Activated CD4-positive, alpha-beta T cell treated with anti-CD3 and anti-CD28 coated beads for 36 hours (primary cell): ENCODE results near the gene AGA. TPM values are rescaled to one million over a fixed set of nuclear protein-coding genes. Genes with fewer than 3 reads are reported as not detected.

ENCODE experiments used
- ATAC-seq: fragments of 200-7000 bp; cut with Tn5 transposase; one replicate; pipeline ENCODE4 v1.10.0; 2021; ENCODE audit warnings: mild to moderate bottlenecking, moderate library complexity
- CTCF ChIA-PET: fragments of 350-600 bp; sonication (Branson Sonifier 250); formaldehyde crosslinking; loops from one replicate; lab custom pipeline; 2021; ENCODE audit warnings: antibody characterized with exemption; lab: Charles Lee
- POLR2A ChIA-PET: fragments of 350-600 bp; sonication (Branson Sonifier 250); formaldehyde crosslinking; loops from one replicate; lab custom pipeline; 2021; ENCODE audit warnings: antibody characterized with exemption, inconsistent platforms; lab: Charles Lee
- DNase-seq: peaks from one replicate; pipeline ENCODE4 v3.0.0-alpha.2; 2020
- H3K27ac Mint-ChIP-seq: one replicate; pipeline ENCODE4 v1.8.0; 2021; ENCODE audit warnings: mixed read lengths
- H3K27me3 Mint-ChIP-seq: one replicate; pipeline ENCODE4 v1.8.0; 2021; ENCODE audit warnings: mixed read lengths
- H3K36me3 Mint-ChIP-seq: one replicate; pipeline ENCODE4 v1.8.0; 2021; ENCODE audit warnings: low read depth, mixed read lengths
- H3K4me1 Mint-ChIP-seq: one replicate; pipeline ENCODE4 v1.8.0; 2021; ENCODE audit warnings: mixed read lengths
- H3K4me3 Mint-ChIP-seq: one replicate; pipeline ENCODE4 v1.8.0; 2021; ENCODE audit warnings: mild to moderate bottlenecking, moderate library complexity, mixed read lengths
- H3K9me3 Mint-ChIP-seq: one replicate; pipeline ENCODE4 v1.8.0; 2021; ENCODE audit warnings: low read depth, mixed read lengths
- intact Hi-C, 2 experiments: fragments of 100-400 bp; cut with DNase I in 1 of 2; cut with micrococcal nuclease in 1 of 2; formaldehyde crosslinking; loops; one replicate each; pipeline versions ENCODE4 v1.14.2 to v1.15.1; 2022 to 2024; cut with DNase I, micrococcal nuclease
- total RNA-seq, 2 experiments: library from RNA; stranded (reverse); gene quantifications; one replicate each; pipeline ENCODE4 v1.2.3, GENCODE V29; 2021

Gene AGA
- total RNA-seq, 2 experiments from 2014 or later, result 20.8 to 27.7 TPM

- Mint-ChIP-seq H3K4me3 (no peak overlapping the region), H3K4me1 (peaks cover 10% of the 10 kb centered on the region), H3K36me3 (no peaks in the 10 kb centered on the region), H3K27me3 (no peaks in the 10 kb centered on the region), H3K9me3 (no peaks in the 10 kb centered on the region), H3K27ac (no peak overlapping the region)
- ChIA-PET POLR2A (no interaction called here), CTCF (interaction anchor here (1.9 kb wide), 1 partner anchor 10 kb away, joined by 6 read pairs; no protein-coding TSS in a partner anchor)
- intact Hi-C loops, result no loop called here
- no peak for ATAC-seq
- no peak for DNase-seq
These were observed 36.8 kb upstream of the AGA start for GRCh38 chr4:177479063-177479462.

GRCh38 chr4:177478496-177478895 is 36.3 kb upstream of the AGA start:
- ChIA-PET POLR2A (no interaction called here), CTCF (interaction anchor here (1.9 kb wide), 1 partner anchor 10 kb away, joined by 6 read pairs; no protein-coding TSS in a partner anchor)
- intact Hi-C loops, result no loop called here
- Mint-ChIP-seq H3K27me3 (no peaks in the 10 kb centered on the region), H3K4me1 (peaks cover 8% of the 10 kb centered on the region), H3K36me3 (no peaks in the 10 kb centered on the region), H3K4me3 (no peak overlapping the region), H3K27ac (no peak overlapping the region), H3K9me3 (no peaks in the 10 kb centered on the region)
- DNase-seq (no peak), ATAC-seq (no peak)

- Mint-ChIP-seq H3K27ac (no peak overlapping the region), H3K9me3 (no peaks in the 10 kb centered on the region), H3K4me3 (no peak overlapping the region), H3K27me3 (no peaks in the 10 kb centered on the region), H3K4me1 (no peaks in the 10 kb centered on the region), H3K36me3 (no peaks in the 10 kb centered on the region)
- ATAC-seq (no peak), DNase-seq (no peak)
- POLR2A ChIA-PET, result no interaction called here
- intact Hi-C loops, result no loop called here
- CTCF ChIA-PET, result interaction anchor here (0.6 to 1.4 kb wide), 2 partner anchors 9 to 78 kb away, joined by 3 to 6 read pairs; no protein-coding TSS in a partner anchor
These were observed 31.8 kb upstream of the AGA start for GRCh38 chr4:177473991-177474390.

GRCh38 chr4:177464026-177464425 is 21.8 kb upstream of the AGA start:
- CTCF ChIA-PET, result no interaction called here
- DNase-seq, result no peak
- intact Hi-C loops, result no loop called here
- Mint-ChIP-seq H3K27me3 (no peaks in the 10 kb centered on the region), H3K27ac (no peak overlapping the region), H3K4me1 (no peaks in the 10 kb centered on the region), H3K4me3 (no peak overlapping the region), H3K36me3 (peaks cover 2% of the 10 kb centered on the region), H3K9me3 (no peaks in the 10 kb centered on the region)
- no peak for ATAC-seq
- POLR2A ChIA-PET, result no interaction called here

GRCh38 chr4:177461606-177462005 is 19.4 kb upstream of the AGA start:
- Mint-ChIP-seq H3K27me3 (no peaks in the 10 kb centered on the region), H3K36me3 (peaks cover 2% of the 10 kb centered on the region), H3K9me3 (no peaks in the 10 kb centered on the region), H3K27ac (no peak overlapping the region), H3K4me3 (no peak overlapping the region), H3K4me1 (no peaks in the 10 kb centered on the region)
- DNase-seq (no peak), ATAC-seq (no peak)
- ChIA-PET CTCF (interaction anchor here (0.6 kb wide), 1 partner anchor 369 kb away, joined by 3 read pairs; no protein-coding TSS in a partner anchor), POLR2A (no interaction called here)
- intact Hi-C loops, result no loop called here

GRCh38 chr4:177460460-177460859 is 18.2 kb upstream of the AGA start:
- DNase-seq (no peak), ATAC-seq (no peak)
- H3K9me3 Mint-ChIP-seq, result no peaks in the 10 kb centered on the region
- no peaks in the 10 kb centered on the region for H3K4me1 Mint-ChIP-seq
- no peak overlapping the region for H3K4me3 Mint-ChIP-seq
- no peak overlapping the region for H3K27ac Mint-ChIP-seq
- peaks cover 2% of the 10 kb centered on the region for H3K36me3 Mint-ChIP-seq
- CTCF ChIA-PET, result interaction anchor here (0.9 kb wide), 1 partner anchor 63 kb away, joined by 3 read pairs; no protein-coding TSS in a partner anchor
- POLR2A ChIA-PET, result no interaction called here
- H3K27me3 Mint-ChIP-seq, result no peaks in the 10 kb centered on the region
- intact Hi-C loops, result no loop called here

- CTCF ChIA-PET, result no interaction called here
- Mint-ChIP-seq H3K36me3 (no peaks in the 10 kb centered on the region), H3K4me1 (no peaks in the 10 kb centered on the region), H3K27me3 (no peaks in the 10 kb centered on the region), H3K4me3 (no peak overlapping the region), H3K9me3 (no peaks in the 10 kb centered on the region), H3K27ac (no peak overlapping the region)
- no peak for DNase-seq
- ATAC-seq, result no peak
- POLR2A ChIA-PET, result no interaction called here
- intact Hi-C loops, result no loop called here
These were observed 13.3 kb upstream of the AGA start for GRCh38 chr4:177455561-177455970.

- H3K4me3 Mint-ChIP-seq, result no peak overlapping the region
- H3K4me1 Mint-ChIP-seq, result peaks cover 2% of the 10 kb centered on the region
- H3K27ac Mint-ChIP-seq, result no peak overlapping the region
- DNase-seq, result no peak
- no peaks in the 10 kb centered on the region for H3K9me3 Mint-ChIP-seq
- ChIA-PET POLR2A (no interaction called here), CTCF (no interaction called here)
- no peak for ATAC-seq
- intact Hi-C loops, result no loop called here
- no peaks in the 10 kb centered on the region for H3K36me3 Mint-ChIP-seq
- H3K27me3 Mint-ChIP-seq, result no peaks in the 10 kb centered on the region
These were observed 10.9 kb upstream of the AGA start for GRCh38 chr4:177453116-177453515.

GRCh38 chr4:177451108-177451500 is 8.9 kb upstream of the AGA start:
- Mint-ChIP-seq H3K27me3 (no peaks in the 10 kb centered on the region), H3K27ac (no peak overlapping the region), H3K4me1 (peaks cover 13% of the 10 kb centered on the region), H3K36me3 (no peaks in the 10 kb centered on the region), H3K4me3 (no peak overlapping the region), H3K9me3 (no peaks in the 10 kb centered on the region)
- POLR2A ChIA-PET, result no interaction called here
- CTCF ChIA-PET, result no interaction called here
- ATAC-seq, result no peak
- no peak for DNase-seq
- intact Hi-C loops, result no loop called here

GRCh38 chr4:177450426-177451107 is 8.3 kb upstream of the AGA start:
- no peaks in the 10 kb centered on the region for H3K9me3 Mint-ChIP-seq
- H3K4me3 Mint-ChIP-seq, result no peak overlapping the region
- H3K4me1 Mint-ChIP-seq, result peaks cover 13% of the 10 kb centered on the region
- no peaks in the 10 kb centered on the region for H3K27me3 Mint-ChIP-seq
- ATAC-seq, result no peak
- intact Hi-C loops, result no loop called here
- ChIA-PET POLR2A (no interaction called here), CTCF (interaction anchor here (0.6 kb wide), 1 partner anchor 45 kb away, joined by 3 read pairs; no protein-coding TSS in a partner anchor)
- DNase-seq, result no peak
- H3K36me3 Mint-ChIP-seq, result no peaks in the 10 kb centered on the region
- H3K27ac Mint-ChIP-seq, result no peak overlapping the region

GRCh38 chr4:177448850-177449249 is 6.6 kb upstream of the AGA start:
- CTCF ChIA-PET, result no interaction called here
- ATAC-seq (no peak), DNase-seq (no peak)
- no peaks in the 10 kb centered on the region for H3K36me3 Mint-ChIP-seq
- H3K4me3 Mint-ChIP-seq, result no peak overlapping the region
- no peaks in the 10 kb centered on the region for H3K9me3 Mint-ChIP-seq
- H3K27ac Mint-ChIP-seq, result no peak overlapping the region
- H3K4me1 Mint-ChIP-seq, result peaks cover 13% of the 10 kb centered on the region
- POLR2A ChIA-PET, result no interaction called here
- intact Hi-C loops, result no loop called here
- H3K27me3 Mint-ChIP-seq, result no peaks in the 10 kb centered on the region

- Mint-ChIP-seq H3K4me3 (no peak overlapping the region), H3K4me1 (peaks cover 18% of the 10 kb centered on the region), H3K27me3 (no peaks in the 10 kb centered on the region), H3K27ac (no peak overlapping the region), H3K36me3 (no peaks in the 10 kb centered on the region), H3K9me3 (no peaks in the 10 kb centered on the region)
- DNase-seq, result no peak
- POLR2A ChIA-PET, result interaction anchor here (0.6 kb wide), 1 partner anchor 74 kb away, joined by 3 read pairs; no protein-coding TSS in a partner anchor
- ATAC-seq, result no peak
- CTCF ChIA-PET, result no interaction called here
- intact Hi-C loops, result no loop called here
These were observed 5.3 kb upstream of the AGA start for GRCh38 chr4:177447417-177448004.
